Karpas-422 (cell line): ENCODE data around the gene TCAP. TPM values are rescaled to one million over a fixed set of nuclear protein-coding genes. Genes with fewer than 3 reads are reported as not detected.

Experiments used
- DNase-seq: peaks from one replicate; pipeline ENCODE4 v3.0.0-alpha.2; 2015
- H2AFZ ChIP-seq: fragments of 200-600 bp; sonication (generic); 2 replicates; pipeline ENCODE4 v1.6.1; 2014; ENCODE audit warnings: antibody characterized with exemption, low read length, mixed read lengths
- H3K27ac ChIP-seq: fragments of 200-600 bp; sonication (generic); 2 replicates; pipeline ENCODE4 v1.5.1; 2014; ENCODE audit warnings: mild to moderate bottlenecking, low read length, moderate library complexity
- H3K27me3 ChIP-seq: fragments of 200-600 bp; sonication (generic); 2 replicates; pipeline ENCODE4 v1.6.1; 2014; ENCODE audit warnings: low read length, mixed read lengths
- H3K36me3 ChIP-seq: fragments of 200-600 bp; sonication (generic); 2 replicates; pipeline ENCODE4 v1.6.1; 2014; ENCODE audit warnings: low read length, mixed read lengths; ENCODE audit not compliant: insufficient read depth
- H3K4me1 ChIP-seq: fragments of 200-600 bp; sonication (generic); 2 replicates; pipeline ENCODE4 v1.6.1; 2014; ENCODE audit warnings: mild to moderate bottlenecking, low read length, mixed read lengths
- H3K4me2 ChIP-seq: fragments of 200-600 bp; sonication (generic); 2 replicates; pipeline ENCODE4 v1.6.1; 2014; ENCODE audit warnings: low read length, low read depth, mild to moderate bottlenecking; ENCODE audit not compliant: poor library complexity, severe bottlenecking
- H3K4me3 ChIP-seq: fragments of 200-600 bp; sonication (generic); 2 replicates; pipeline ENCODE4 v1.5.1; 2014; ENCODE audit warnings: mild to moderate bottlenecking, antibody characterized with exemption, low read length, mixed read lengths
- H3K79me2 ChIP-seq: fragments of 200-600 bp; sonication (generic); 2 replicates; pipeline ENCODE4 v1.6.1; 2014; ENCODE audit warnings: mild to moderate bottlenecking, low read length, mixed read lengths
- H3K9ac ChIP-seq: fragments of 200-600 bp; sonication (generic); 2 replicates; pipeline ENCODE4 v1.6.0; 2014; ENCODE audit warnings: low read length
- H3K9me2 ChIP-seq: fragments of 200-600 bp; sonication (generic), shearing (Covaris generic); replicated peaks from 2 replicates; pipeline ENCODE4 v1.6.0; 2014; ENCODE audit warnings: mild to moderate bottlenecking, low read length, moderate library complexity; ENCODE audit not compliant: insufficient read depth
- H3K9me3 ChIP-seq: fragments of 300-700, 200-600 bp; sonication (generic); 2 replicates; pipeline ENCODE4 v1.6.1; 2014; ENCODE audit warnings: low read length, mixed read lengths
- H4K20me1 ChIP-seq: fragments of 200-600 bp; sonication (generic); 2 replicates; pipeline ENCODE4 v1.6.1; 2014; ENCODE audit warnings: mild to moderate bottlenecking, antibody characterized with exemption, low read length, low read depth; ENCODE audit not compliant: insufficient read depth
- total RNA-seq: library from RNA; depleted of rRNA; stranded (reverse); fragments of >200 nt; shearing (Covaris generic); gene quantifications from 2 replicates; pipeline ENCODE4 v1.2.3, GENCODE V29; 2014; ENCODE audit warnings: low replicate concordance

Gene TCAP
- total RNA-seq, 1 experiment from 2014 or later, result 1.5 TPM

GRCh38 chr17:39640591-39641031 lies 24.5 kb upstream of the TCAP start:
- Histone ChIP-seq H4K20me1 (peaks cover 32% of the 10 kb centered on the region), H3K4me3 (no peak overlapping the region), H3K27me3 (no peaks in the 10 kb centered on the region), H3K9me2 (no peaks in the 10 kb centered on the region), H3K4me2 (no peak overlapping the region), H3K79me2 (peaks cover 85% of the 10 kb centered on the region), H3K9me3 (no peaks in the 10 kb centered on the region), H3K4me1 (peaks cover 27% of the 10 kb centered on the region), H3K9ac (no peak overlapping the region), H3K27ac (no peak overlapping the region), H2AFZ (no peak overlapping the region), H3K36me3 (no peaks in the 10 kb centered on the region)
- no peak for DNase-seq

- peaks cover 33% of the 10 kb centered on the region for H4K20me1 ChIP-seq
- peaks cover 23% of the 10 kb centered on the region for H3K4me1 ChIP-seq
- H3K27me3 ChIP-seq, result no peaks in the 10 kb centered on the region
- no peak overlapping the region for H2AFZ ChIP-seq
- no peaks in the 10 kb centered on the region for H3K9me3 ChIP-seq
- peaks cover 89% of the 10 kb centered on the region for H3K79me2 ChIP-seq
- no peaks in the 10 kb centered on the region for H3K9me2 ChIP-seq
- no peak overlapping the region for H3K4me2 ChIP-seq
- no peak overlapping the region for H3K27ac ChIP-seq
- no peak for DNase-seq
- H3K4me3 ChIP-seq, result no peak overlapping the region
- H3K9ac ChIP-seq, result no peak overlapping the region
- H3K36me3 ChIP-seq, result no peaks in the 10 kb centered on the region
These were observed 24.1 kb upstream of the TCAP start for GRCh38 chr17:39641097-39641496.

DNA sequence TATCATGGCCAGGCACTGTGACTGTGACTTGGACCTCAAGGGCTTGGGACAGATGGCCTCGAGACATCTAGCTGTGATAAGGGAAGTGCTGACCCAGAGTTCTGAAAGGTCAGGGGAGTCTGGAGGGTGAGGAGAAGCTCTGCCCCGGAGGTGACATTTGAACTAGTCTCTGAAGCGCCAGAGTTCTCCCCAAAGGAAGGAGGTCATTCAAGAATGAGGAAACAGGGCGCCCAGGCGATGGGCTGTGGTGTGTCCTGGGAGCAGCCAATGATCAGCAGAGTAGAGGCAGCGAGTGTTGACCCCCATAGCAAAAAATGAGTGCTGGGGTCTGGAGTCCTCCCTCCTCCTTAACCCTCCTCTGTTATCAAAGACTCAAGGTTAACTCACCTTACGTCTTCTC lies 23.3 kb upstream of the TCAP start:
- H3K9me3 ChIP-seq, result no peaks in the 10 kb centered on the region
- H3K4me3 ChIP-seq, result no peak overlapping the region
- H3K27me3 ChIP-seq, result no peaks in the 10 kb centered on the region
- peaks cover 96% of the 10 kb centered on the region for H3K79me2 ChIP-seq
- H4K20me1 ChIP-seq, result peaks cover 36% of the 10 kb centered on the region
- H3K27ac ChIP-seq, result no peak overlapping the region
- H3K9me2 ChIP-seq, result no peaks in the 10 kb centered on the region
- no peaks in the 10 kb centered on the region for H3K36me3 ChIP-seq
- H3K4me2 ChIP-seq, result no peak overlapping the region
- H2AFZ ChIP-seq, result no peak overlapping the region
- no peak for DNase-seq
- H3K4me1 ChIP-seq, result peaks cover 15% of the 10 kb centered on the region
- no peak overlapping the region for H3K9ac ChIP-seq

DNA sequence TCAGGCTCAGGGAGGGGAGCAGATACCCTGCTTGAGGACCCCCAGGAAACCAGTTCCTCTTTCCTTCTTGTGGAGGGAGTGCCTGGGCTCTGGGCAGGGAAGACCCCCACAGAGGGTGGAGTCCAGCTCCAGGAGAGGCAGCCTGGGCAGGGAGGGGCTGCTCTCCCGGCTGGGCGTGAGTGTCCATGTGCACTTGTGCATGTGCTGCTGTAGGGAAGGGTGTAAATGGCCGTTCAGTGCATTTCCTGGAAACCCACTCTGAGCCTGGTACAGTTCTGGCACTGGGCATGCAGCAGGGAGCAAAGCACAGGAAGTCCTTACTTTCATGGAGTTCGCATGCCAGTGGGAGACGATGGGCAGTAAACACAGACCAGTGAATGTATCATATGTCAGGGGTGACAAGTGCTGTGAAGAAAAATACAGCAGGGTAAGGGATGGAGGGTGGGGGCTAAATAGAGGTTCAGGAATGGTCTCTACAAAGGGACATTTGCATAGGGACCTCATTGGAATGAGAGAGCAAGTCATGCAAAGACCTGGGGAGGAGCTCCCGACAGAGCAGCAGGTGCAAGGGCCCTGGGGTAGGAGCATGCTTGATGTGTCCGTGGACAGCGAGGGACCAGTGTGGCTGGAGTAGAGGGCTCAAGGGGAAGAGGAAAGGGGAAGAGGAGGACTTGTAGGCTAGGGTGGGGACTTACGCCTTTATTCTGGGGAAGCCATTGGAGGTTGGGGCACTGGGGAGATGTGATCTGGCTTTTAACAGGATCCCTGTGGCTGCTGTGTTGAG lies 22.7 kb upstream of the TCAP start:
- H3K4me1 ChIP-seq, result peaks cover 15% of the 10 kb centered on the region
- H3K4me3 ChIP-seq, result no peak overlapping the region
- DNase-seq, result no peak
- H3K9me3 ChIP-seq, result no peaks in the 10 kb centered on the region
- no peak overlapping the region for H3K27ac ChIP-seq
- H3K79me2 ChIP-seq, result peaks cover 92% of the 10 kb centered on the region
- no peak overlapping the region for H2AFZ ChIP-seq
- no peak overlapping the region for H3K4me2 ChIP-seq
- no peaks in the 10 kb centered on the region for H3K36me3 ChIP-seq
- peaks cover 36% of the 10 kb centered on the region for H4K20me1 ChIP-seq
- no peak overlapping the region for H3K9ac ChIP-seq
- no peaks in the 10 kb centered on the region for H3K9me2 ChIP-seq
- no peaks in the 10 kb centered on the region for H3K27me3 ChIP-seq

DNA sequence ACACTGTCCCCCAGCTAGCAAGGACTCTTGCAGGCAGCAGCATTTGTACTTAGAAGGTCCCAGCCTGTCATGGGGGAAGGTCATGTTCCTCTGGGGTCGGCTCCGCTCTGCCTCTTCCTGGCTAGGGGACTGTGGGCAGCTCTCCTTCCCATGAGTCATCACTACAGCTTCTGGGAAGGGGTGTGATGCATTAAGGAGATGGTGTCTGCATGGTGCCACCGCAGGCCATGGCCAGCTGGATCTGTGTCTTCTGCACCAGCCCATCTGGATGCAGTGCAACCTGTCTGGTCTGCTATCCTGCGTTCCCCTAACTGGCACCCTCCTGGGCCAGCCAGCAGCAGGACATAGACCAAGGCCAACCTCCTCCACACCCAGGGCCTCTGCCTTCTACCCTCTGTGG lies 21.9 kb upstream of the TCAP start:
- Histone ChIP-seq H3K79me2 (peaks cover 84% of the 10 kb centered on the region), H3K4me1 (peaks cover 9% of the 10 kb centered on the region), H3K9me3 (no peaks in the 10 kb centered on the region), H2AFZ (no peak overlapping the region), H4K20me1 (peaks cover 36% of the 10 kb centered on the region), H3K36me3 (no peaks in the 10 kb centered on the region), H3K9me2 (no peaks in the 10 kb centered on the region), H3K4me3 (no peak overlapping the region), H3K9ac (no peak overlapping the region), H3K27me3 (no peaks in the 10 kb centered on the region), H3K27ac (no peak overlapping the region), H3K4me2 (no peak overlapping the region)
- no peak for DNase-seq

DNA sequence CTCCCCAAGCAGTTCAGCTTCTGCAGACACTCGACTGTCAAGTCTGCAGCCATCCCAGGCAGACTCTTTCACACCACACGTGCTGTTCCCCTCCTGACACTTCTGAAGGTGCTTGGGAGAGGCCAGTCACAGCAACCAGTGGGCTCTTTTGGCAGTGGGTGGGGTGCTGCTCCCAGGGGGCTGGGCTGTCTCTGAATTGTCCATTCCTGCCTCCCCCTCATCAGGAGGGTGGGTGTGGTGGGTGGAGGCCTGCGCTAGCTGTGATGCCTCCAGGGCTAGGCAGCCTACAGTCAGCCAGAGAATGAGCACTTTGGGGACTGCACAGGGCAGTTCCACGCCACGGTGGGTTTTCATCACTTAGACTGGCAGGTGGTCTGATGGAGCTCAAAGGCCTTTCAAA lies 17.9 kb upstream of the TCAP start:
- Histone ChIP-seq H3K4me1 (no peaks in the 10 kb centered on the region), H2AFZ (no peak overlapping the region), H3K79me2 (peaks cover 57% of the 10 kb centered on the region), H3K4me2 (no peak overlapping the region), H3K27me3 (no peaks in the 10 kb centered on the region), H3K4me3 (no peak overlapping the region), H3K36me3 (no peaks in the 10 kb centered on the region), H3K9me2 (no peaks in the 10 kb centered on the region), H4K20me1 (peaks cover 24% of the 10 kb centered on the region; the same call in 1 of the 2 replicates), H3K9ac (no peak overlapping the region), H3K9me3 (no peaks in the 10 kb centered on the region), H3K27ac (no peak overlapping the region)
- no peak for DNase-seq

DNA sequence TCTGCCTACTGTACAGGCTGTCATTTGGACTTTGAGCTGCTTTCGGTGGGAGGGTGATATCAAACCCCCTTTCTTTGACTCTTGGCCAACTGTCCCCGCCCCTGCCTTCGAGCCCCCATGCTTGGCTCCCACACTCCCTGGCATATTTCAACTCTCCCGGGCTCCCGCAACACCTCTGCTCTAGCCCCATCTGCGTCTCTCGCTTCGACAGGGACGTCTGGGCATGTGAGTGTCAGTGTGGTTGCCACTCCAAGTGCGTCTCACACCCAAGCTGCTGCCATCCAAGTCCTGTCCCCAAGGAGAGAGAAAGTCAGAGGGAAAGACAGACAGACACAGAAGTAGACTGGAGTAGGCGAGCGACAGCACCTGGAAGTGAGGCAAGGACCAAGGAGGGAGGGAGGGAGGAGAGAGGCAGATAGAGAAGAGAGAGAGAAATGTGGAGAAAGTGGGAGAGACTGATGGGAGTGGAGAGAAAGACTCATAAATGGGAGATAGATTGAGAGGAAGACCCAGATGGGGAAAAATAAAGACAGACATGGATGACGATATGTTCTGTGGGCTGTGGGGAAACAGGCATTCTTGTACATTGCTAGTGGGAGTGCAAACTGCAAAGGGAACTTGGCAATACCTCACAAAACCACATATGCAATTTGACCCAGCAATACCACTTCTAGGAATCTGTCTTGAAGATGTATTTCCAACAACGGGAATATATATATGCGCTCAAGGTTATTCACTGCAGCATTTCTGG lies 16.4 kb upstream of the TCAP start:
- no peak for DNase-seq
- Histone ChIP-seq H3K79me2 (peaks cover 55% of the 10 kb centered on the region), H3K9ac (no peak overlapping the region), H4K20me1 (peaks cover 18% of the 10 kb centered on the region), H2AFZ (no peak overlapping the region), H3K9me2 (no peaks in the 10 kb centered on the region), H3K4me1 (no peaks in the 10 kb centered on the region), H3K4me3 (no peak overlapping the region), H3K27ac (no peak overlapping the region), H3K36me3 (no peaks in the 10 kb centered on the region), H3K27me3 (no peaks in the 10 kb centered on the region), H3K4me2 (no peak overlapping the region), H3K9me3 (no peaks in the 10 kb centered on the region)

DNA sequence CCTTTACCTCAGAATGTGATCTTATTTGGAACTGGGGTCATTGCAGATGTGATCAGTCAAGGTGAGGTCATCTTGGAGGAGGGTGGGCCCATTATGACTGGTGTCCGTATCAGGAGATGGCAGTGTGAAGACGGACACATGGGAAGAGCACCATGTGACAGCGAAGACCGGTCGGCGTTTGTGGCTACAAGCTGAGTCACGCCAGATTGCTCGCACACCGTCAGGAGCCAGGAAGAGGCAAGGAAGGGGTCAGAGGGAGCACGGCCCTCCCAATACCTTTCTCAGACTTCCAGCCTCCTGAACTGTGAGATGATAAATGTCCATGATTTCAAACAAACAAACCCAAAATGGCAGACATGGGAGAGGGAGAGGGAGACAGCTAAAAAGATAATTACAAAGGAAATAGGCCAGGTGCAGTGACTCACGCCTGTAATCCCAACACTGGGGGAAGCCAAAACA lies 15.0 kb upstream of the TCAP start:
- no peaks in the 10 kb centered on the region for H3K9me2 ChIP-seq
- no peaks in the 10 kb centered on the region for H3K36me3 ChIP-seq
- peaks cover 51% of the 10 kb centered on the region for H3K79me2 ChIP-seq
- no peak for DNase-seq
- H3K27ac ChIP-seq, result no peak overlapping the region
- no peak overlapping the region for H2AFZ ChIP-seq
- H3K9ac ChIP-seq, result no peak overlapping the region
- no peaks in the 10 kb centered on the region for H3K9me3 ChIP-seq
- H3K27me3 ChIP-seq, result no peaks in the 10 kb centered on the region
- H3K4me2 ChIP-seq, result no peak overlapping the region
- H3K4me1 ChIP-seq, result no peaks in the 10 kb centered on the region
- H4K20me1 ChIP-seq, result peaks cover 13% of the 10 kb centered on the region
- no peak overlapping the region for H3K4me3 ChIP-seq
